Colonic mucosa (tissue), 4 donors: ENCODE results near the gene TARP.

Source experiments
- DNase-seq: peaks from one replicate; pipeline ENCODE4 v3.0.0-alpha.2; 2020
- H3K27ac ChIP-seq: fragments of 200-600 bp; one replicate; pipeline ENCODE4 v1.8.0; 2021
- H3K27me3 ChIP-seq: fragments of 200-600 bp; one replicate; pipeline ENCODE4 v1.8.0; 2021
- H3K36me3 ChIP-seq: fragments of 200-600 bp; one replicate; pipeline ENCODE4 v1.8.0; 2021
- H3K4me1 ChIP-seq: fragments of 200-600 bp; one replicate; pipeline ENCODE4 v1.8.0; 2021; ENCODE audit warnings: mild to moderate bottlenecking
- H3K4me3 ChIP-seq: fragments of 200-600 bp; one replicate; pipeline ENCODE4 v1.8.0; 2021
- H3K9ac ChIP-seq, 2 donors: one replicate each; pipeline ENCODE4 v1.7.0; 2013; ENCODE audit warnings: control low read depth in 2 of 2, low read depth in 2 of 2, low read length in 2 of 2
- H3K9me3 ChIP-seq: fragments of 200-600 bp; one replicate; pipeline ENCODE4 v1.8.0; 2021
- intact Hi-C: fragments of 100-400 bp; cut with DNase I; formaldehyde crosslinking; loops from one replicate; pipeline ENCODE4 v1.14.1; 2022
- TF ChIP-seq, protein P1 (sequence below): fragments of 200-600 bp; IDR thresholded peaks from one replicate; pipeline ENCODE4 v1.8.0; 2022; ENCODE audit warnings: antibody characterized with exemption, mild to moderate bottlenecking
- donor health status: healthy.
- donor health status: DM: no; HTN: no; CAD: no.
- donor health status: DM: no; HTN: no; CAD: no.

TARP gene

DNA sequence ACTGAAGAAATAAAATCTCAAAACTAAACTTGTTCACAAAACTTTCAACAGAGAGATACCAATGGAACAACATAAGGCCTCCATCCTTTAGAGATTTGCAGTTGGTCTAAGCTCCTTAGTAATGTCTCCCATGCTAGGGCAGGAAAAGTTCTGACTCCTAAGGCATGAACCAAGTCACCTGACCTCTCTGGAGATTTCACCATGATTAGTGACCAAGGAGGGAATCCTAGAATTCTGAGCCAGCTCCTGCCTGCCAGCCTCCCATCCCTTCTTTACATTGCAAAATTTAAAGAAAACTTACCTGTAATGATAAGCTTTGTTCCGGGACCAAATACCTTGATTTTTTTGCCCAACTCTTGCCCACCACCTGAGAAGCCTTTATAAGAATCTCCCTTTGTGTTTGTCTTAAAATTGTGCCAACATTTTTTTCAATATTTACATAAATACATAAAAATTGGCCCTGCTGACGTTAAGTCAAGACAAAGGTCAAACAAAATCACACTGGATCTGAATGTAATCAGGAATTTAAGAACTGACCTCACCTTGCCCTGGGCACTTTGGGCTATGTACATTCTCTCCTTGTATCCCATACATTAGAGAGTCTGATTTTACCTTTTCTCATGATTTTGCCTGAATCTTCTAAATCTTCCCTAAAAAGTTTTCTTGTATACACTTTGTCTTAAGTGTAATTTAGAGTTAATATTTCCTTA lies at the start of gene TARP:
Gene TARP (minus strand): TSS at position 351 of the 710 bp plus-strand sequence.
- H3K9me3 ChIP-seq: no peaks in the 10 kb centered on the region
- no peak within 1 kb of the TSS for H3K27ac ChIP-seq
- H3K27me3 ChIP-seq: no peaks in the 10 kb centered on the region
- no peaks in the 10 kb centered on the region for H3K4me1 ChIP-seq
- no peak within 1 kb of the TSS for H3K4me3 ChIP-seq
- no peak within 1 kb of the TSS for H3K9ac ChIP-seq
- TF ChIP-seq, protein P1, sequence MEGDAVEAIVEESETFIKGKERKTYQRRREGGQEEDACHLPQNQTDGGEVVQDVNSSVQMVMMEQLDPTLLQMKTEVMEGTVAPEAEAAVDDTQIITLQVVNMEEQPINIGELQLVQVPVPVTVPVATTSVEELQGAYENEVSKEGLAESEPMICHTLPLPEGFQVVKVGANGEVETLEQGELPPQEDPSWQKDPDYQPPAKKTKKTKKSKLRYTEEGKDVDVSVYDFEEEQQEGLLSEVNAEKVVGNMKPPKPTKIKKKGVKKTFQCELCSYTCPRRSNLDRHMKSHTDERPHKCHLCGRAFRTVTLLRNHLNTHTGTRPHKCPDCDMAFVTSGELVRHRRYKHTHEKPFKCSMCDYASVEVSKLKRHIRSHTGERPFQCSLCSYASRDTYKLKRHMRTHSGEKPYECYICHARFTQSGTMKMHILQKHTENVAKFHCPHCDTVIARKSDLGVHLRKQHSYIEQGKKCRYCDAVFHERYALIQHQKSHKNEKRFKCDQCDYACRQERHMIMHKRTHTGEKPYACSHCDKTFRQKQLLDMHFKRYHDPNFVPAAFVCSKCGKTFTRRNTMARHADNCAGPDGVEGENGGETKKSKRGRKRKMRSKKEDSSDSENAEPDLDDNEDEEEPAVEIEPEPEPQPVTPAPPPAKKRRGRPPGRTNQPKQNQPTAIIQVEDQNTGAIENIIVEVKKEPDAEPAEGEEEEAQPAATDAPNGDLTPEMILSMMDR: no peak
- DNase-seq: no peak
- intact Hi-C loops: no loop called here
- no peaks in the 10 kb centered on the region for H3K36me3 ChIP-seq

DNA sequence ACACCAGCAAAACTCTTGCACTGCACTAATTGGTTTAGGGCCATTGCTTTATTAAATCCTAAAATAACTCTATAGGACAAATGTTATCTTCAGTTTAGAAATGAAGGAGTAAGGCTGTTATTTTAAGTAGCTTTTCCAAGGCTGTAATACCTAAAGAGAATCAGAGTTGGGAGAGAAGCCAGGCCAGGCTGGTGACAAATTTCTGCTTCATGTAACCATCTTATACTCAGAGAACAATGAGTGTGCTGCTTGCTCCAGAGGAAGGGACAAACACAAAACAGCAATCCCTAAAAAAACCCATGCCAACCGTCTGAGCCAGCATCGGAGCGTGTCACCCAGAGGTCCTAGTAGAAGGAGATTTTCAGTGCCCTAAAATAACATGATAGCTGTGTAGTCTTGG lies 49.7 kb upstream of the TARP start:
- Histone ChIP-seq H3K4me1 (no peaks in the 10 kb centered on the region), H3K4me3 (no peak overlapping the region), H3K9ac (no peak overlapping the region), H3K27ac (no peak overlapping the region), H3K27me3 (no peaks in the 10 kb centered on the region), H3K36me3 (no peaks in the 10 kb centered on the region), H3K9me3 (no peaks in the 10 kb centered on the region)
- TF ChIP-seq, protein P1: no peak
- intact Hi-C loops: no loop called here
- no peak for DNase-seq

DNA sequence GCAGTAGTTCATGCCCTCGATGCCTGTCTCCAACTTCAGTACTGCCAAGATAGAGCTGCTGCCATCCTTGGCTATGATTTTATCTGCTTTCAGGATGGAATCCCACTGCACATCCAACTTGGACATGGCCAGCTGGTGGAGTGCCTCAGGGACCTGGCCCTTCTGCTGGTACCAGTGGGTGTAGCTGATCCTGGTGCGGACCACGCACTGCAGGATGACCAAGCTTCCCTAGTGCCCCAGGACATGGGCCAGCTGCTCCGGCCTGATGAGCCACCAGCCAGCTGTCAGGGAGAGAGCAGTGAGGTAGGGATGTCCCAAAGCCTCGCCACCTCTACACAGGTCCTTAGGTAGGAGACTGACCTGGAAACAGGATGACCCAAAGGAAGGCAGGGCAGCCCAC lies 49.0 kb upstream of the TARP start:
- Histone ChIP-seq H3K4me1 (no peaks in the 10 kb centered on the region), H3K4me3 (no peak overlapping the region), H3K27ac (no peak overlapping the region), H3K9me3 (no peaks in the 10 kb centered on the region), H3K36me3 (no peaks in the 10 kb centered on the region), H3K27me3 (no peaks in the 10 kb centered on the region), H3K9ac (no peak overlapping the region)
- intact Hi-C loops: no loop called here
- TF ChIP-seq, protein P1: no peak
- DNase-seq: no peak

DNA sequence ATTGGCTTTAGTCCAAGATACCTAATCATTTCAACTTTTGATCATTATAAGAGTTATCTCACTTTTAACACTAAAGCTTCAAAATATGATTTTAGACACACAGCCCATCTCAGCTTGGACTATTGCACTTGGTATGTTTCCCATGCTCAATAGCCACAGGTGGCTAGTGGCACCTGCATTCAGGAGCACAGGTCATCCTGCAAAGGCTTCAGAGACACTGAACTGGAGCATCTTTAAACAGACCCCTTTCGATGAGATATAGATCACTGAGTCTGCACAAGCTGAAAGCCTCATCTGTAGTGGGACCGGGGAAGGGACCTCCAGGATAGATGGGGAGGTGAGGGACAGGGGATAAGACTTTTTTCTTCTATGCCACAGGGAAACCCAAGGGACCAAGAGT lies 48.5 kb upstream of the TARP start:
- DNase-seq: no peak
- H3K4me1 ChIP-seq: no peaks in the 10 kb centered on the region
- H3K27ac ChIP-seq: no peak overlapping the region
- H3K36me3 ChIP-seq: no peaks in the 10 kb centered on the region
- no peak overlapping the region for H3K9ac ChIP-seq
- H3K4me3 ChIP-seq: no peak overlapping the region
- TF ChIP-seq, protein P1: no peak
- H3K9me3 ChIP-seq: no peaks in the 10 kb centered on the region
- H3K27me3 ChIP-seq: no peaks in the 10 kb centered on the region
- intact Hi-C loops: no loop called here

DNA sequence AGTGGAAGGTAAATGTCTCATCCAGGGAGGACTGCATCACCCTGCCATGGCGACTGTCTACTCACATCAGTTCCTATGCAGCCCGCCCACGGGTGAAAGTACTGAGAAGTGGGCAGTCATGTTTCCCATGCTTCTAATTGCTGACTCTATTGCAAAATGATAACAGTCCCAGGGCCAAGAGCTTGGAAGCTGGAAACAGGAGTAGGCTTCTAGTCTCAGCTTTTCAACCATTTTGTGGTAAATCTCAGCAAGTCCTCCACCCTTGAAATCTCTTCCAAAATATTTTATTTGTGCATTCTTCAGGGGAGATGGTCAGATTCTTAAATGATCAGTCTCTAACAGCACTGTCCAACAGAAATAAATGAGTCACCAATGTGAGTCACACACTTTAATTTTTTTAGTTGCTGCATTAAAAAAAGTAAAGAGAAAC lies 48.1 kb upstream of the TARP start:
- Histone ChIP-seq H3K27me3 (no peaks in the 10 kb centered on the region), H3K9ac (no peak overlapping the region), H3K4me1 (no peaks in the 10 kb centered on the region), H3K36me3 (no peaks in the 10 kb centered on the region), H3K9me3 (no peaks in the 10 kb centered on the region), H3K27ac (no peak overlapping the region), H3K4me3 (no peak overlapping the region)
- TF ChIP-seq, protein P1: no peak
- intact Hi-C loops: no loop called here
- no peak for DNase-seq
